T-cell (primary cell): Measurements from ENCODE around the gene MCL1. TPM values are rescaled to one million over a fixed set of nuclear protein-coding genes. Genes with fewer than 3 reads are reported as not detected.
A peak's percentile ranks its signal among the peaks of the same experiment; 100 is the strongest.

Experiments
- ATAC-seq, 4 experiments: fragments of 200-7000 bp in 3 of 4; fragments of 150-1000 bp in 1 of 4; cut with Tn5 transposase; replicated peaks in 1 of 4; 1 replicate in 3 of 4; 2 replicates in 1 of 4; pipeline ENCODE4 v1.10.0; 2021; ENCODE audit warnings: moderate library complexity in 3 of 4, mild to moderate bottlenecking in 2 of 4, moderate number of reproducible peaks in 1 of 4
- CTCF ChIA-PET, 2 donors: fragments of 300-600 bp; sonication (Branson Sonifier 250); formaldehyde crosslinking; loops; one replicate each; lab custom pipeline; 2022; ENCODE audit warnings: antibody characterized with exemption in 2 of 2; lab: Charles Lee
- POLR2A ChIA-PET, 2 donors: fragments of 300-600 bp; sonication (Branson Sonifier 250); formaldehyde crosslinking; loops; one replicate each; lab custom pipeline; 2022; ENCODE audit warnings: antibody characterized with exemption in 2 of 2; lab: Charles Lee
- DNase-seq, 35 experiments: peaks; one replicate each; pipeline versions ENCODE4 v3.0.0 to v3.0.0-alpha.2; 2013 to 2023
- H3K27ac ChIP-seq: one replicate; pipeline ENCODE4 v1.5.1; 2013; ENCODE audit warnings: low read length
- H3K27me3 ChIP-seq, 2 experiments: replicated peaks in 1 of 2; 1 replicate in 1 of 2; 2 replicates in 1 of 2; pipeline versions ENCODE4 v1.6.1 to v1.7.0; 2013; ENCODE audit warnings: low read length in 1 of 2, mixed read lengths in 1 of 2; ENCODE audit not compliant: control insufficient read depth in 2 of 2, insufficient read depth in 2 of 2; ENCODE audit errors: extremely low read depth in 1 of 2
- H3K36me3 ChIP-seq, 2 donors: 1 replicate in 1 of 2; 2 replicates in 1 of 2; pipeline versions ENCODE4 v1.6.1 to v1.7.0; 2013; ENCODE audit warnings: low read length in 1 of 2; ENCODE audit not compliant: control insufficient read depth in 2 of 2, insufficient read depth in 1 of 2; ENCODE audit errors: extremely low read depth in 1 of 2
- H3K4me1 ChIP-seq, 2 experiments: 1 replicate in 1 of 2; 2 replicates in 1 of 2; pipeline versions ENCODE4 v1.6.1 to v1.7.0; 2013; ENCODE audit warnings: low read length in 2 of 2, mixed read lengths in 1 of 2; ENCODE audit not compliant: insufficient read depth in 2 of 2, control insufficient read depth in 1 of 2; ENCODE audit errors: extremely low read depth in 1 of 2
- H3K4me3 ChIP-seq, 2 donors: 1 replicate in 1 of 2; 2 replicates in 1 of 2; pipeline versions ENCODE4 v1.5.1 to v1.7.0; 2013; ENCODE audit warnings: mild to moderate bottlenecking in 2 of 2, low read length in 1 of 2, moderate library complexity in 1 of 2; ENCODE audit not compliant: control insufficient read depth in 1 of 2; ENCODE audit errors: extremely low read depth in 1 of 2
- H3K9me3 ChIP-seq: 2 replicates; pipeline ENCODE4 v1.7.0; 2013
- H3K27ac Mint-ChIP-seq, 2 donors: one replicate each; pipeline ENCODE4 v1.8.0; 2020 to 2021; ENCODE audit warnings: mild to moderate bottlenecking in 2 of 2, mixed read lengths in 2 of 2
- H3K27me3 Mint-ChIP-seq, 2 donors: one replicate each; pipeline ENCODE4 v1.8.0; 2021 to 2022; ENCODE audit warnings: mixed read lengths in 2 of 2
- H3K36me3 Mint-ChIP-seq: one replicate; pipeline ENCODE4 v1.8.0; 2021; ENCODE audit warnings: mixed read lengths
- H3K4me1 Mint-ChIP-seq, 3 donors: one replicate each; pipeline ENCODE4 v1.8.0; 2020 to 2022; ENCODE audit warnings: mixed read lengths in 3 of 3, mild to moderate bottlenecking in 1 of 3
- H3K4me3 Mint-ChIP-seq, 3 donors: one replicate each; pipeline ENCODE4 v1.8.0; 2020 to 2022; ENCODE audit warnings: mild to moderate bottlenecking in 3 of 3, mixed read lengths in 3 of 3, moderate library complexity in 3 of 3
- H3K9me3 Mint-ChIP-seq, 3 donors: one replicate each; pipeline ENCODE4 v1.8.0; 2020 to 2022; ENCODE audit warnings: mixed read lengths in 3 of 3
- WGBS: methylation state at CpG from one replicate; pipeline ENCODE4 v1.1.5; 2013; ENCODE audit warnings: missing lambda C conversion rate; ENCODE audit not compliant: insufficient coverage; 5-methylcytosine and 5-hydroxymethylcytosine counted together
- total RNA-seq, 35 experiments: library from RNA in 6 of 35; stranded (reverse) in 6 of 35; fragments of 120-200 nt in 1 of 35; gene quantifications; one replicate each; pipeline versions ENCODE4 v1.2.1 to v1.2.4 and lab custom pipeline; 2013 to 2026

The MCL1 gene
- total RNA-seq, 5 donors from 2014 or later (not counting 1 experiment from before 2014, with no cell fraction given), result 478 to 731 (median 517) TPM

DNA sequence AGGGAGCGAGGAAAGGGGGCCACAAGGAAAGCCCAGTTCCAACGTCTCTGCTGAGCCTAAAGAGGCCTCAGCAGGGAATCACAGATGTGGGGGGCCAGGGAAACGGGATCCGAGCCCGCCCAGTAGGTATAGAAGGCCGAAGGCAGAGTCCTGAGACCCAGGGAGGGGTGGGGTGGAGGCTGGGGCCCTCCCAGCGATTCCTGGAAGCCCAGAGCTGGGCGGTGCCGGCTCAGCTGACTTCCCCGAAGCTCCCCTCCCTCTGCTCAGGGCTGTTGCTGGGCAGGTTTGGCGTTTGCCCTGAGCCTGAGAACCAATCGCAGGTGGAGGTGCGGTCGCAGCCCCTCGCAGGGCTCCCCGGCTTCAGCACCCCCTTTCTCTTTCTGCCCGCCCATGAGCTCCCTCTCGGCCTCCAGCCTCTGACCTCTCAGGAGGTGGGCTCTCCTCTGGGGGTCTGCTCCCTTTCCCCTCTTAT is 17.4 kb downstream of the MCL1 start:
- Histone ChIP-seq H3K27ac (peak overlapping the region; percentile 95), H3K9me3 (no peaks in the 10 kb centered on the region), H3K4me1 (peaks cover 33 to 82% of the 10 kb centered on the region in 2 experiments), H3K36me3 (peaks cover 0 to 6% of the 10 kb centered on the region in 2 donors), H3K27me3 (no peaks in the 10 kb centered on the region), H3K4me3 (peak overlapping the region; percentile 83 to 90)
- WGBS, result 0% methylated on average over 12 of the region's 18 CpGs
- H3K9me3 Mint-ChIP-seq, result no peaks in the 10 kb centered on the region
- peak in 34 of 35 experiments; percentile 66 to 91 (median 83) for DNase-seq
- CTCF ChIA-PET, result interaction anchor here (0.5 to 7.3 kb wide), 7 partner anchors 13 to 135 kb away, joined by 4 to 170 read pairs (median 21); partner anchors contain the start of genes MCL1 (in 2 of the 2) and ENSA (in 1 of the 2)
- peak overlapping the region; percentile 91 to 99 (median 95) for H3K4me3 Mint-ChIP-seq
- H3K27ac Mint-ChIP-seq, result peak overlapping the region; percentile 100
- peaks cover 60 to 71% (median 61%) of the 10 kb centered on the region in 3 donors for H3K4me1 Mint-ChIP-seq
- no peaks in the 10 kb centered on the region for H3K36me3 Mint-ChIP-seq
- ATAC-seq, result peak; percentile 46 to 55 (median 52)
- no peaks in the 10 kb centered on the region for H3K27me3 Mint-ChIP-seq
- POLR2A ChIA-PET, result interaction anchor here (0.6 to 7.2 kb wide), 7 partner anchors 9 to 67 kb away, joined by 3 to 255 read pairs (median 10); partner anchors contain the start of genes MCL1 (in 2 of the 2) and ENSA (in 1 of the 2)

DNA sequence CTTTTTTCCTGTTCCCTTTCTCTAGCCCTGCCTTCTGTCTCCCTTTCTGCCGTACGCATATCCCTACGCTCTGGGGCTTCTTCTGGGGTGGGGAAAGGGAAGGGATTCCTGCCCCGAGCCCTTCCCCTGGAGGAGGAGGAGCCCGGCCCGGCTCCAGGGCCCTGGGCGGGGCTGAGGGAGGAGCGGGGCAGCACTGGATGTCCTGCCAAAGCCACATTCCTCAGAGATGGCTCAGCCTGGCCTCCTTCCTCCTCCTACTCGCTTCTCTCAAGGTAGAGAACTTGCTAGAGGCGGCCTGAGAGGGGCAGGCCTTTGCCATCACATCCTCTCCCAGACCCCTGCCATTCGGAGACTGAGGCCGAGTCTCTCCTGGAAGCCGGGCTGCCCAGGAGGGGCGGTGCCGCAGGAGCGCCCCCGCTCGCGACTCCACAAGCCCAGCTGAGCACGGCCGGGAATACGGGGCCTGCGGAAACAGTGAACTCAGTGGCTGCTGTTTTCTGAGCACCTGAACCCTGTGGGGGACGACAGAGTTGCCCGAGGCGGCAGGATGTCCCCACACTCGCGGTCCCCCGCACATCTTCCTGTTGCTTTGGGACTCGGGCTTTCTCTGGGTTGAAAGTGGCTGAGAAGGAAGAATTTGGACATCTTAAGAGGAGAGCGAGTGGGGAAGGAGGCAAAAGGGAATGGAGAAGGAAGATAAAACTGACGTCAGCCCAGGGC is 18.0 kb downstream of the MCL1 start:
- H3K27me3 ChIP-seq, result no peaks in the 10 kb centered on the region
- H3K36me3 ChIP-seq, result peaks cover 0 to 6% of the 10 kb centered on the region in 2 donors
- H3K4me1 Mint-ChIP-seq, result peaks cover 54 to 66% (median 55%) of the 10 kb centered on the region in 3 donors
- H3K9me3 Mint-ChIP-seq, result no peaks in the 10 kb centered on the region
- ATAC-seq (peak; percentile 26 to 42 (median 40)), DNase-seq (peak in 32 of 35 experiments; percentile 45 to 73 (median 55))
- POLR2A ChIA-PET, result interaction anchor here (0.6 to 7.2 kb wide), 19 partner anchors 10 to 115 kb away, joined by 3 to 255 read pairs (median 7); partner anchors contain the start of genes ENSA (in 2 of the 2) and MCL1 (in 2 of the 2)
- CTCF ChIA-PET, result interaction anchor here (0.6 to 7.3 kb wide), 23 partner anchors 9 to 690 kb away, joined by 3 to 170 read pairs (median 5); partner anchors contain the start of genes MCL1 (in 2 of the 2), ENSA (in 1 of the 2) and GOLPH3L (in 1 of the 2)
- peak overlapping the region; percentile 100 for H3K27ac Mint-ChIP-seq
- H3K4me3 ChIP-seq, result peak overlapping the region; percentile 83 to 90
- peaks cover 27 to 76% of the 10 kb centered on the region in 2 experiments for H3K4me1 ChIP-seq
- under 1% methylated on average over 24 of the region's 32 CpGs for WGBS
- H3K27ac ChIP-seq, result peak overlapping the region; percentile 95
- H3K4me3 Mint-ChIP-seq, result peak overlapping the region; percentile 91 to 99 (median 95)
- H3K36me3 Mint-ChIP-seq, result no peaks in the 10 kb centered on the region
- no peaks in the 10 kb centered on the region for H3K27me3 Mint-ChIP-seq
- no peaks in the 10 kb centered on the region for H3K9me3 ChIP-seq

DNA sequence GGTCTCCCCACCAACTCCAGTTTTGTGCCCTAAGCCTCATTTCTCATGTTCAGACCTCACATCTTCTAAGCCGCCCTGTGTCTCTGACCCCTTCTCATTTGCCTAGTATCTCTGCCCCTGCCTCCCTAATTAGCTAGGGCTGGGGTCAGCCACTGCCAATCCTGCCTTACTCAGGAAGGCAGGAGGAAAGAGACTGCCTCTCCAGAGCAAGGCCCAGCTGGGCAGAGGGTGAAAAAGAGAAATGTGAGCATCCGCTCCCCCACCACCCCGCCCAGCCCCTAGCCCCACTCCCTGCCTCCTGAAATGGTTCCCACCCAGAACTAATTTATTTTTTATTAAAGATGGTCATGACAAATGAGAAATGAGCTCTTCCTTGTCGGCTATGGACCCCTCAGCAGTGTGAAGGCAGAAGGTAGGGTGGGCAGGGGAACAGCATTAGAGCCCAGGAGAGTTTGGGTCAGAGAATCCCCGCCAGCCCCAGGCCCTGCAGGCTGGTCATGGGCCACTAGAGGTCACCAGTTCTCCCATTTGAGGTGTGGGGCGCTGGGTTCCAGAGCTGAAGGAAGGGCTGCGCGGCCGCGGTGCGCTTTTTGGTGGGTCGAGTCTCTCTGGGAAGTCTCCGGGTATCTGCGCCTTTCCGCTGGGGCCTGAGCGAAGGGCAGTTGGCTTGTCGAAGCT is 18.7 kb downstream of the MCL1 start:
- Histone ChIP-seq H3K27ac (peak overlapping the region; percentile 95), H3K4me1 (peaks cover 22 to 69% of the 10 kb centered on the region in 2 experiments), H3K4me3 (peak overlapping the region; percentile 83 to 90), H3K27me3 (no peaks in the 10 kb centered on the region), H3K9me3 (no peaks in the 10 kb centered on the region), H3K36me3 (peaks cover 0 to 10% of the 10 kb centered on the region in 2 donors)
- ATAC-seq (peak; percentile 27 to 45 (median 36)), DNase-seq (peak; percentile 49 to 87 (median 74))
- WGBS, result 0% methylated on average over 5 of the region's 17 CpGs
- peak overlapping the region; percentile 91 to 99 (median 95) for H3K4me3 Mint-ChIP-seq
- CTCF ChIA-PET, result interaction anchor here (0.5 to 7.3 kb wide), 29 partner anchors 9 to 691 kb away, joined by 3 to 170 read pairs (median 4); partner anchors contain the start of genes MCL1 (in 2 of the 2), ENSA (in 1 of the 2) and GOLPH3L (in 1 of the 2)
- H3K27ac Mint-ChIP-seq, result peak overlapping the region; percentile 100
- peaks cover 47 to 61% (median 48%) of the 10 kb centered on the region in 3 donors for H3K4me1 Mint-ChIP-seq
- H3K27me3 Mint-ChIP-seq, result no peaks in the 10 kb centered on the region
- POLR2A ChIA-PET, result interaction anchor here (0.5 to 7.2 kb wide), 18 partner anchors 9 to 200 kb away, joined by 3 to 255 read pairs (median 4); partner anchors contain the start of genes ENSA (in 2 of the 2) and MCL1 (in 1 of the 2)
- peaks cover under 1% of the 10 kb centered on the region for H3K36me3 Mint-ChIP-seq
- H3K9me3 Mint-ChIP-seq, result no peaks in the 10 kb centered on the region

DNA sequence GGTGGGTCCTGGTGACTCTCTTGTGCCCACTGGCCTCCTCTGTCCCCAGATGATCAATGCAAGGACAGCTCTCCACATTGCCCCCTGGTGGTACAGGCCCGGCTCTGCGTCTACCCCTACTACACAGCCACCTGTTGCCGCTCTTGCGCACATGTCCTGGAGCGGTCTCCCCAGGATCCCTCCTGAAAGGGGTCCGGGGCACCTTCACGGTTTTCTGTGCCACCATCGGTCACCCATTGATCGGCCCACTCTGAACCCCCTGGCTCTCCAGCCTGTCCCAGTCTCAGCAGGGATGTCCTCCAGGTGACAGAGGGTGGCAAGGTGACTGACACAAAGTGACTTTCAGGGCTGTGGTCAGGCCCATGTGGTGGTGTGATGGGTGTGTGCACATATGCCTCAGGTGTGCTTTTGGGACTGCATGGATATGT is 19.4 kb downstream of the MCL1 start:
- peak overlapping the region in 1 of 2 donors; percentile 83 for H3K4me3 ChIP-seq
- peak overlapping the region; percentile 100 for H3K27ac Mint-ChIP-seq
- H3K27me3 ChIP-seq, result no peaks in the 10 kb centered on the region
- peaks cover 5% of the 10 kb centered on the region for H3K36me3 Mint-ChIP-seq
- CTCF ChIA-PET, result interaction anchor here (0.5 to 7.3 kb wide), 18 partner anchors 12 to 518 kb away, joined by 3 to 170 read pairs (median 4); partner anchors contain the start of genes MCL1 (in 2 of the 2), ENSA (in 1 of the 2) and GOLPH3L (in 1 of the 2)
- ATAC-seq (peak in 2 of 4 experiments; percentile 13 to 18), DNase-seq (peak in 34 of 35 experiments; percentile 44 to 86 (median 66))
- no peaks in the 10 kb centered on the region for H3K9me3 ChIP-seq
- peak overlapping the region; percentile 91 to 99 (median 95) for H3K4me3 Mint-ChIP-seq
- POLR2A ChIA-PET, result interaction anchor here (0.6 to 7.2 kb wide), 6 partner anchors 15 to 97 kb away, joined by 3 to 255 read pairs (median 7); partner anchors contain the start of genes ENSA (in 1 of the 2) and MCL1 (in 1 of the 2)
- no peaks in the 10 kb centered on the region for H3K9me3 Mint-ChIP-seq
- H3K4me1 ChIP-seq, result peaks cover 15 to 62% of the 10 kb centered on the region in 2 experiments
- H3K4me1 Mint-ChIP-seq, result peaks cover 43 to 58% (median 44%) of the 10 kb centered on the region in 3 donors
- peak overlapping the region; percentile 95 for H3K27ac ChIP-seq
- H3K36me3 ChIP-seq, result peaks cover 0 to 10% of the 10 kb centered on the region in 2 donors
- H3K27me3 Mint-ChIP-seq, result no peaks in the 10 kb centered on the region
- 22% methylated on average over 6 of the region's 9 CpGs for WGBS

DNA sequence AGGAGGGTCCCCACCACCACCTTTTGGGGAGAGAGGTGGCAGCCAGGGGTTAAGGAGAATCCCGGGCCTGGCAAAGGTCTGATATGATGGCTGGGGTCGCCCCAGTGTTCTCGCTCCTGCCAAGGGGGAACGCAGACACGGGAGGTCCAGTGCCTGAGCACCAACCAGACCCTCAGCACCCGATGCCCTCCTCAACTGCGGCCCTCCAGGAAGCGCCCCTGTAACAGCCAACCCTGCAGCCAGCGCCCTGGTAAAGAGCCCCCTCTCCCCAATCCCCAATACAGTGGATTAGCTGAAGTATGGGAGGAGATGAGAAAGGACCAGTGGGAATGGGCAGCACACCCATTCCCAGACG is 19.8 kb downstream of the MCL1 start:
- no peaks in the 10 kb centered on the region for H3K9me3 ChIP-seq
- H3K27ac Mint-ChIP-seq, result peak overlapping the region in 1 of 2 donors; percentile 100
- no peak overlapping the region for H3K27ac ChIP-seq
- H3K36me3 ChIP-seq, result peaks cover 0 to 10% of the 10 kb centered on the region in 2 donors
- no peaks in the 10 kb centered on the region for H3K27me3 Mint-ChIP-seq
- DNase-seq (no peak), ATAC-seq (no peak)
- H3K9me3 Mint-ChIP-seq, result no peaks in the 10 kb centered on the region
- no peak overlapping the region for H3K4me3 ChIP-seq
- no peaks in the 10 kb centered on the region for H3K27me3 ChIP-seq
- CTCF ChIA-PET, result interaction anchor here (0.5 to 7.3 kb wide), 14 partner anchors 11 to 518 kb away, joined by 3 to 170 read pairs (median 4); partner anchors contain the start of genes MCL1 (in 2 of the 2), ENSA (in 1 of the 2) and GOLPH3L (in 1 of the 2)
- H3K36me3 Mint-ChIP-seq, result peaks cover 5% of the 10 kb centered on the region
- POLR2A ChIA-PET, result interaction anchor here (1.6 to 7.2 kb wide), 3 partner anchors 15 to 68 kb away, joined by 10 to 255 read pairs (median 10); partner anchors contain the start of genes ENSA (in 1 of the 2) and MCL1 (in 1 of the 2)
- peak overlapping the region in 1 of 3 donors; percentile 95 for H3K4me3 Mint-ChIP-seq
- H3K4me1 Mint-ChIP-seq, result peaks cover 39 to 54% (median 41%) of the 10 kb centered on the region in 3 donors
- 72% methylated on average over 6 of the region's 10 CpGs for WGBS
- H3K4me1 ChIP-seq, result peaks cover 11 to 58% of the 10 kb centered on the region in 2 experiments
